ENCODE results near the gene MX1. TPM values are rescaled to one million over a fixed set of nuclear protein-coding genes. Genes with fewer than 3 reads are reported as not detected.

Gene MX1
- total RNA-seq, 1 donor = 33.3 TPM

DNA sequence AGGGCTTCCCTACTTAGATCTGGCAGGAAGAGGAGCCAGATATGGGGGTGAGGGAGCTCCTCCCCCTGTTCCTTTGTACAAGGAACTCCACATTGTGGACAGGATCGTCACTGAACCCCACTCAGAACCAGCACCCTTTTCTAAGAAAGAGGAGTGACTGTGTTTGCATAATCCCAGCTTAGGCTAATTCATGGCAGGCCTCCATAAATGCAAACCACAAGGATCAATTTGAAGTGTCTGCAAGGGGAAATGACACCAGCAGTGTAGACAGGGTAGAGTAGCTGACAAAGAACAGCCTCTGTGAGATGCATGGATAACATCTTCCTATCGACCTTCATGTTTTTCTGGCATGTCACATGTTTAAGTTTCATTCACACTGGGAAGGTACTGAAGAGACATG lies 11.7 kb downstream of the MX1 start:
- no peaks in the 10 kb centered on the region for H3K79me2 ChIP-seq (ENCODE audit: insufficient read depth, low read length)
- DNase-seq (ENCODE audit: insufficient read length, low spot score, missing footprints) = no peak
- TF ChIP-seq, protein P1, sequence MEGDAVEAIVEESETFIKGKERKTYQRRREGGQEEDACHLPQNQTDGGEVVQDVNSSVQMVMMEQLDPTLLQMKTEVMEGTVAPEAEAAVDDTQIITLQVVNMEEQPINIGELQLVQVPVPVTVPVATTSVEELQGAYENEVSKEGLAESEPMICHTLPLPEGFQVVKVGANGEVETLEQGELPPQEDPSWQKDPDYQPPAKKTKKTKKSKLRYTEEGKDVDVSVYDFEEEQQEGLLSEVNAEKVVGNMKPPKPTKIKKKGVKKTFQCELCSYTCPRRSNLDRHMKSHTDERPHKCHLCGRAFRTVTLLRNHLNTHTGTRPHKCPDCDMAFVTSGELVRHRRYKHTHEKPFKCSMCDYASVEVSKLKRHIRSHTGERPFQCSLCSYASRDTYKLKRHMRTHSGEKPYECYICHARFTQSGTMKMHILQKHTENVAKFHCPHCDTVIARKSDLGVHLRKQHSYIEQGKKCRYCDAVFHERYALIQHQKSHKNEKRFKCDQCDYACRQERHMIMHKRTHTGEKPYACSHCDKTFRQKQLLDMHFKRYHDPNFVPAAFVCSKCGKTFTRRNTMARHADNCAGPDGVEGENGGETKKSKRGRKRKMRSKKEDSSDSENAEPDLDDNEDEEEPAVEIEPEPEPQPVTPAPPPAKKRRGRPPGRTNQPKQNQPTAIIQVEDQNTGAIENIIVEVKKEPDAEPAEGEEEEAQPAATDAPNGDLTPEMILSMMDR (IDR thresholded peaks at IDR 0.05; ENCODE audit: extremely low read depth, low read depth, low read length) = no peak
- H3K27me3 ChIP-seq (ENCODE audit: insufficient read depth, low read length) = no peaks in the 10 kb centered on the region
- H3K4me3 ChIP-seq (ENCODE audit: insufficient read depth, low read length) = no peak overlapping the region
- no peaks in the 10 kb centered on the region for H3K36me3 ChIP-seq (ENCODE audit: insufficient read depth, low read length)
- H2AFZ ChIP-seq (ENCODE audit: low read length) = no peak overlapping the region
- H3K9me3 ChIP-seq (ENCODE audit: low read depth, low read length) = no peaks in the 10 kb centered on the region
- no peaks in the 10 kb centered on the region for H3K4me1 ChIP-seq (ENCODE audit: insufficient read depth, low read length)
- no peaks in the 10 kb centered on the region for H4K20me1 ChIP-seq (ENCODE audit: insufficient read depth, low read length)
- no peak overlapping the region for H3K27ac ChIP-seq (ENCODE audit: low read depth, low read length)
- H3K4me2 ChIP-seq (ENCODE audit: insufficient read depth, low read length) = no peak overlapping the region

DNA sequence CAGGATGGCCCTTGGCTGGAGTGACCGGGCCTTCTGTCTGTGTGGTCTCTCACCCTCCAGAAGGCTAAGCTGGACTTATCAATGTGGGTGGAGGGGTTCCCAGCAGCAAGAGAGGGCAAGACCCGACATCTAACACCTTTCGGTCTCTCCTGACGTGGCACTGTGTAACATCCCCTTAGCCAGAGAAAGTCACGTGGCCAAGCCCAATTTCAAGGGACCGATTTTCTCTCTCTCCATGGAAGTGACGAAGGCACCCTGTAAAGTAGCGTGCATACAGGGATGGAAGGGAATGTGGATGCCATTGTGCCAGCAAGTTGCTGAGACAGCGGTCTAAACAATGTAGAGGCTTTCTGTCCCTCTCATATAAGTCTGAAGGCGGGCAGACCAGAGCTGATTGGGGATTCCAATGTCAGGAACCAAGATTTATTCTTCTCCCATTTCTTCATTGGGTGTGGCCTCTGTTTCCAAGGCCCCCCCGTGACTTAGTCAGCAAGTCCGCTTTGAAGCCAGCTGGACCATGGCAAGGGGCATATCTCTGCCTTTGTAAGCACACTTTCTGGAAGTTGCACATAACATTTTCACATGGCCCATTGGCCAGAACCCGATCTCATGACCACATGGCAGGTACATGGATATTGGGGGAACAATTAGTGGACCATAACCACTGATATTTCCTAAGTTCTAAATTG lies 12.5 kb downstream of the MX1 start:
- no peaks in the 10 kb centered on the region for H3K4me1 ChIP-seq (ENCODE audit: insufficient read depth, low read length)
- H4K20me1 ChIP-seq (ENCODE audit: insufficient read depth, low read length) = no peaks in the 10 kb centered on the region
- no peak overlapping the region for H3K4me2 ChIP-seq (ENCODE audit: insufficient read depth, low read length)
- DNase-seq (ENCODE audit: insufficient read length, low spot score, missing footprints) = no peak
- H3K79me2 ChIP-seq (ENCODE audit: insufficient read depth, low read length) = no peaks in the 10 kb centered on the region
- no peaks in the 10 kb centered on the region for H3K27me3 ChIP-seq (ENCODE audit: insufficient read depth, low read length)
- H3K9me3 ChIP-seq (ENCODE audit: low read depth, low read length) = no peaks in the 10 kb centered on the region
- H3K36me3 ChIP-seq (ENCODE audit: insufficient read depth, low read length) = no peaks in the 10 kb centered on the region
- TF ChIP-seq, protein P1 (IDR thresholded peaks at IDR 0.05; ENCODE audit: extremely low read depth, low read depth, low read length) = no peak
- no peak overlapping the region for H3K4me3 ChIP-seq (ENCODE audit: insufficient read depth, low read length)
- H3K27ac ChIP-seq (ENCODE audit: low read depth, low read length) = no peak overlapping the region
- no peak overlapping the region for H2AFZ ChIP-seq (ENCODE audit: low read length)

DNA sequence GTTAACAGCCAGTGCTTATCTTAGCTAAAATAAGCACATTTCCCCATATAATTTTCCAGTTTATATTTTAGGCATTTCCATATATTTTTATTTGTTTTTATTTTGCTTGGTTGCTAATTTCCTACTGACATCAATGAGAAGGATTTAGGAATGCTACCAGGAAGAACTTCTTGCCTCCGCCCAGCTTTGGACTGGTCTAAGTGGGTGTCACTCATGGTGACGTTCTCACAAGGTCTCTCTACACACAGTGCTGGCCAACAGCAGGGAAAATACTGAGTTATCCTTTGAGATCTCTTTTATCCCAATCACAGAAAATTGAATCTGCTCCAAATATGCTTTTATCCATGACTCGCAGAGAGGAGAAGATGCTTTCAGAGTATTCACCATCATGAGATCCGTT lies 13.2 kb downstream of the MX1 start:
- H2AFZ ChIP-seq (ENCODE audit: low read length) = no peak overlapping the region
- H3K27me3 ChIP-seq (ENCODE audit: insufficient read depth, low read length) = no peaks in the 10 kb centered on the region
- H3K79me2 ChIP-seq (ENCODE audit: insufficient read depth, low read length) = no peaks in the 10 kb centered on the region
- H3K4me1 ChIP-seq (ENCODE audit: insufficient read depth, low read length) = no peaks in the 10 kb centered on the region
- no peak overlapping the region for H3K4me2 ChIP-seq (ENCODE audit: insufficient read depth, low read length)
- no peak overlapping the region for H3K4me3 ChIP-seq (ENCODE audit: insufficient read depth, low read length)
- TF ChIP-seq, protein P1 (IDR thresholded peaks at IDR 0.05; ENCODE audit: extremely low read depth, low read depth, low read length) = no peak
- DNase-seq (ENCODE audit: insufficient read length, low spot score, missing footprints) = no peak
- H3K36me3 ChIP-seq (ENCODE audit: insufficient read depth, low read length) = no peaks in the 10 kb centered on the region
- no peak overlapping the region for H3K27ac ChIP-seq (ENCODE audit: low read depth, low read length)
- no peaks in the 10 kb centered on the region for H4K20me1 ChIP-seq (ENCODE audit: insufficient read depth, low read length)
- no peaks in the 10 kb centered on the region for H3K9me3 ChIP-seq (ENCODE audit: low read depth, low read length)

DNA sequence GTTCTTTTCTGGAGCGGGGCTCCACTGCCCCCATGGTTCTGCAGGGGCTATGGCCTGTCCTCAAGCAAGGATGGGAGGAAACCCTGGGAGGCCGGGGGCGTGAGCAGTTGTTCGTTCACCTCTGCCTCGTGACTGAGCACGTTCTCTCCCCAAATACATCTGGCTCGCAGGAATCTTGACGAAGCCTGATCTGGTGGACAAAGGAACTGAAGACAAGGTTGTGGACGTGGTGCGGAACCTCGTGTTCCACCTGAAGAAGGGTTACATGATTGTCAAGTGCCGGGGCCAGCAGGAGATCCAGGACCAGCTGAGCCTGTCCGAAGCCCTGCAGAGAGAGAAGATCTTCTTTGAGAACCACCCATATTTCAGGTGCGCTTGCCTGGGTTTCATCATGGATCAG lies 15.5 kb downstream of the MX1 start:
- TF ChIP-seq, protein P1 (IDR thresholded peaks at IDR 0.05; ENCODE audit: extremely low read depth, low read depth, low read length) = no peak
- no peaks in the 10 kb centered on the region for H3K79me2 ChIP-seq (ENCODE audit: insufficient read depth, low read length)
- no peaks in the 10 kb centered on the region for H3K9me3 ChIP-seq (ENCODE audit: low read depth, low read length)
- H3K27me3 ChIP-seq (ENCODE audit: insufficient read depth, low read length) = no peaks in the 10 kb centered on the region
- H3K4me2 ChIP-seq (ENCODE audit: insufficient read depth, low read length) = no peak overlapping the region
- H3K4me3 ChIP-seq (ENCODE audit: insufficient read depth, low read length) = no peak overlapping the region
- no peak overlapping the region for H3K27ac ChIP-seq (ENCODE audit: low read depth, low read length)
- H3K4me1 ChIP-seq (ENCODE audit: insufficient read depth, low read length) = no peaks in the 10 kb centered on the region
- H2AFZ ChIP-seq (ENCODE audit: low read length) = no peak overlapping the region
- no peaks in the 10 kb centered on the region for H3K36me3 ChIP-seq (ENCODE audit: insufficient read depth, low read length)
- DNase-seq (ENCODE audit: insufficient read length, low spot score, missing footprints) = no peak
- H4K20me1 ChIP-seq (ENCODE audit: insufficient read depth, low read length) = no peaks in the 10 kb centered on the region
